Left renal cortex interstitium (tissue), 4 donors: ENCODE measurements around the gene NOXO1. TPM values are rescaled to one million over a fixed set of nuclear protein-coding genes. Genes with fewer than 3 reads are reported as not detected.
A peak's percentile ranks its signal among the peaks of the same experiment; 100 is the strongest.
"Not testable (repeated sequence)": the region's sequence is repeated elsewhere in the genome, so short reads cannot be mapped to it uniquely, and the experiment has no call there.

ENCODE experiments used
- DNase-seq, 4 donors: peaks; one replicate each; pipeline ENCODE4 v3.0.0-alpha.2; 2013; ENCODE audit warnings: low read depth in 4 of 4, low spot score in 2 of 4, missing footprints in 1 of 4
- polyA plus RNA-seq, 4 donors: library from polyadenylated mRNA; unstranded; fragments of 120-200 nt; gene quantifications; one replicate each; pipeline ENCODE4 v1.2.1, GENCODE V29; 2013; ENCODE audit not compliant: insufficient read length in 4 of 4

NOXO1 gene
- polyA plus RNA-seq, 4 donors = 0.40 to 2.0 (median 1.1) TPM

GRCh38 chr16:1942810-1943726, 38.2 kb downstream of the NOXO1 start, which contains the start of gene MSRB1:
Gene MSRB1, minus strand, starts transcription at chr16:1943199. Its CDS starts 43 bp downstream, at chr16:1943156.
- peak; percentile 88 to 99 (median 96) for DNase-seq

DNA sequence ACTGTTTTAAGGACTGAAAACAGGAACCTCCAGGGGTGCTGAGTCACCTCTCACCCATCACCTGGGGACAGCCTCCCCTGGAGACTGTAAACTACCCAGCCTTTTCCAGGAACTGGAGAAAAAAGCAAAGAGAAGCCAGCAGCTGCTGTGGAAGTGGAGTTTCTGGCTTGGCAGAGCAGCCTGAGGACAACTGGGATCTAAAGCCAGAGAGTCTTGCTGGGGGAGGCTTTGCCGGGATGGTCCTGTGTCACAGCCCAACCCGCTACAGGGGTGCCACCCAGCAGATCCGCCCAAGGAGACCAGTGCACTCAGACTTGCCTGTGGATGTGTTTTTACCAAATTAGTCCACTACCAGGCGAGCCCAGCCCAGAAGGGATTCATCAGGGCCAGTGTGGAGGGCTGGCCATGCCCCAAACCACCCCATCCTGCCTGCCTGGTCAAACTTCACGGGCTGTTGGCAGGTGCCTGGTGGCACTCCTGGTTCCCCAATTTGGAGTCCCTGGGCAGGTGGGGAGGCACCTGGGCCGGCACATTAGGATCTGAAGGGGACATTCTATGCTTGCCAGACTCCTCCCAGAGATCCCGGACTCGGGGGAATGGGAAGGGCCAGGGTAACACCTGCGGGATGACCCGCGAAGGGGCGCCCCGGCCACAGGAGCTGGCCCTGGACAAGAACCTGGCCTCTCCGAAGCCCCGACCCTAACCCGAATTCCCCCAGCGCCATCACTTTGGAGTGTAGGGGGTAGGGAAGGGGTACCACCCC, 39.0 kb downstream of the NOXO1 start:
- DNase-seq = no peak

DNA sequence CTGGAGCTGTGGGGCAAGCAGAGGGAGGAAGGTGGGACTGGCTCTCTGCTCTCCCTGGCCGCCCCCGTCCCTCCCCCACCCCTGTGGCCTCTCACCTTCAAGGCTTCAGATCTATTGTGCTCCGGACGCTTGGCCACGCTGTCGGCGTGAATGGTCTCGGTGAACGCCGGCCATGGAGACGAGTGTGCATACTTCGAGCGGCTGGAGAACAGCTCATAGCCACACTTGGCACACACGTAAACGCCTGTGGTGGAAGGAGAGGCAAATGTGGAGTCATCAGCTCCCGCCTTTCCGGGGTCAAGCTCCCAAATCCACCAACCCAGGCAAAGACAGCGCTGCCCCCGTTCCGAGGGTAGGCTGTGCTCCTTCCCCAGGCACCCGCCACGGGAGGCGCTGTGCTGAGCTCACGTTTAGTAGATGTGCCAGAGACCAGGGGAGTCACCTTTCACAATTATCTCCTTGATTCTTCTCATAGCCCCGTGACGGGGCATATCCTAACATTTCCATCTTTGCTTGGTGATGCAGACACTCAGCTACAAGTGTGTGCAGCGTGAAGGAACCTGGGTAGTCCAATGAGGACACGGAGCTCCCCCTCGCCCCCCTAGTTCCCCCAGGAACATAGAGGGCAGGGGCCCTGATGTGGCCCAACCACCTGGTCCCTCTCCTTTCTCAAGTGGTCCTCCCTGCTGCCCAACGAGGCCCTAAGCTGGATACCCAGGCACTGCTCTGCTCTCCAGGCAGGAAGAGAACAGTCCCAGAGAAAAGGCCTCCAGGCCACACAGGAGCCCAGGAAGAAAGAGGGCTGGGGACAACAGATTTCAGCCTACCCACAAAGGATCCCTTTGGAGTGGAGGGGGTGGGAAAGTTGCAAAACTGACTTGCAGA, 39.9 kb downstream of the NOXO1 start:
- no peak for DNase-seq

DNA sequence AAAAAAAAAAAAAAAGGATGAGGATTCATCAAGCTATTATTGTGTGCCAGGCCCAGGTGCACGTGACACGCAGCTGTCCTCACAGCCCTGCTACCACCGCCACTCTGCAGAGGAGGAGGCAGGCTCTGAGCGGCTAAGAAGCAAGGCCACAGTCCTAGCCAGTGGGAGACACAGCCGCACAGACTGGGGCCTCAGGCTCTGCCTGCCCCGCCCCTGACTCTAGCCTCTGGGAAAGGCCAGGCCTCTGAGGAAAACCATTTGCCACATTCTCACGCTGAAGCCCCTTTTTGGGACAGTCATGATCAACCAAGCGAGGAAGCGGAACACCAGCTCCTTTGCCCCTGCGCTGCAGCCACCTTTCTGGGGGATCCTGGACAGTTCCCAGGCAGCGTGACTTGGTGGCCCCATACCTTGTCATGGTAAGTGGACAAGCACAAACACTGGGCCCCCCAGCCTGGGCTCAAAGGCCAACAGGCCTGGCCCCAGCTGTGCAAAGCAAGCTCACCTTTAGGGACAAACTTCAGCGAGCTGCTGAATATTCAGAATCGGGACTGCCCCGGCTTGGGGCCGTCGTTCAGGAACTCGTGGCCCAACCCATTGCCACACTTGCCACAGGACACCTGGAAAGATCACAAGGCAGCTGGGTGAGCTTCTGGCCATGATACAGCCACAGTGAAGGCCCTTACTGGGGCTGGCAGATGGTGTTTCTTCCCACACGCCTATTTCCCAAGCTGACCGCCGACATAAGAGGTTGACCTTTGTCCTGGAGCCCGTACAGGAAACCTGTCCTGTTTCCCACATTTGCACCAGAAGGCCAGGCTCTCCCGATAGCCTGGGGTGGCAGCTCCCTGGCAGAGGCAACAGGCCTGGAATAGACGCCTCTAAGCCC, 40.8 kb downstream of the NOXO1 start:
- DNase-seq = no peak

- DNase-seq = not testable (repeated sequence)
Observed at GRCh38 chr16:1939833-1940232, 41.4 kb downstream of the NOXO1 start.

DNA sequence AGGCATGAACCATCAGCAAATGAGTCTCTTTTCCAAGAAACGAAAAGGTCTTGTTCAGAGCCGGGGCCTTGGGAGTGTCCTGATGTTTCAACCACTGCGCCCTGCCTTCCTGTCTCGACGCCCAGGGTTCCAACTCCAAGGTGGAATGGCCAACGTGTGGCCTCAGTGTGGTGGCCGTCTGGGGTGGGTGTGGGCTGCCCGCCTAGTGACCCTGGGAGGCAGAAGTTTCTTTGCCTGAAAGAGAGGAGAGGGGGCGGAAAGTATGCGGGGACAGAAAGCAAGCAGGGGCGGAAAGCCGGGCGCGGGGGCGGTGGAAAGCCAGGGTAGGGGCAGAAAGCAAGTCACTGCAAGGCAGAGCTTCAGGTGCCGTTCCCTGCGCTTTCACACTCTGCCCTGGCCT, 42.4 kb downstream of the NOXO1 start:
- DNase-seq = no peak

DNA sequence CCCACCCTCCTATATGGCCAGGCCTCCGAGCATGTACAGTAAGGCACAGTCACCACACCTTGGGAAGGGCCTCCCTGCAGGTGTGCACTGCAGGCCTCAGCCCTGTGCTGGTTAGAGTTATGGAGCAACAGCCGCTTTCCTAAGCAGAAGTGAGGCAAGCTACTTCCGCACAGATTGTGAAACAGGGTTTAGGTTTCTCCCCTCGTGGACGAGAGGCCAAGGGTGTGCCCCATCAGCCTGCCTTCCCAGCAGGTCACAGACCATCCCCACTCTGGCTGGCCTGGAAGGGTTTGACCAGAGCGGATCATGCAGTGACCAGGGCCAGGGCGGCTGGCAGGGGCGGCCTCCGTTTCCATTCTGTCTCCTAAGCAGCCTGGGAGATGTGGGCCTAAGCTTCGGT, 43.0 kb downstream of the NOXO1 start:
- no peak for DNase-seq

DNA sequence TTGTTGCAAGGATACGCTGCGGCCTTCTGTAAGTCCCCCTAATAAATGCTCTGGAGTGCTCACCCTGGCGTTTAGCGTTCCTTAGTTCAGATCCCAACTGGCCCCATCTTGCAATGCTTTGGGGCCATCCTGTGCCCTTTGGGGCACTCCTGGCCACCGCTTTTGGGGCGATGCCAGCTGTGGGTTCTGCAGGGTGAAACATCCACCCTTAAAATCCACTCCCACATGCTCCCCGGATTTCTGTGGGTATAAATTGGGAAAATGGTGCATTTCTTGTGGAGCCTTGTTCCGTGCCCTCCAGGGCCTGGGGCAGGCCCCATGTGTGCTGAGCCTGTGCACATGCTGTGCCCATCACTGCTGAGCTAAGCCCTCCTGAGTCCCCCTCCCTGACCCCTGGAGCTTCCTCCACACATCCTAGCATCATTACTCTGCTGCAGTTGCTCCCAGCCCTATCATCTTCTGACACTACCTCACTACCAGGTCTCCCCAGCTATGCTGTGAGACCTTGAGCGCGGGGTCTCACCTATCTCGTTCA, 44.3 kb downstream of the NOXO1 start:
- DNase-seq = no peak

- DNase-seq = no peak
Observed at GRCh38 chr16:1933097-1933661, 48.1 kb downstream of the NOXO1 start.

GRCh38 chr16:1932050-1933028, 48.9 kb downstream of the NOXO1 start:
- DNase-seq = no peak

- DNase-seq = no peak
Observed at GRCh38 chr16:1930338-1930720, 50.9 kb downstream of the NOXO1 start.

DNA sequence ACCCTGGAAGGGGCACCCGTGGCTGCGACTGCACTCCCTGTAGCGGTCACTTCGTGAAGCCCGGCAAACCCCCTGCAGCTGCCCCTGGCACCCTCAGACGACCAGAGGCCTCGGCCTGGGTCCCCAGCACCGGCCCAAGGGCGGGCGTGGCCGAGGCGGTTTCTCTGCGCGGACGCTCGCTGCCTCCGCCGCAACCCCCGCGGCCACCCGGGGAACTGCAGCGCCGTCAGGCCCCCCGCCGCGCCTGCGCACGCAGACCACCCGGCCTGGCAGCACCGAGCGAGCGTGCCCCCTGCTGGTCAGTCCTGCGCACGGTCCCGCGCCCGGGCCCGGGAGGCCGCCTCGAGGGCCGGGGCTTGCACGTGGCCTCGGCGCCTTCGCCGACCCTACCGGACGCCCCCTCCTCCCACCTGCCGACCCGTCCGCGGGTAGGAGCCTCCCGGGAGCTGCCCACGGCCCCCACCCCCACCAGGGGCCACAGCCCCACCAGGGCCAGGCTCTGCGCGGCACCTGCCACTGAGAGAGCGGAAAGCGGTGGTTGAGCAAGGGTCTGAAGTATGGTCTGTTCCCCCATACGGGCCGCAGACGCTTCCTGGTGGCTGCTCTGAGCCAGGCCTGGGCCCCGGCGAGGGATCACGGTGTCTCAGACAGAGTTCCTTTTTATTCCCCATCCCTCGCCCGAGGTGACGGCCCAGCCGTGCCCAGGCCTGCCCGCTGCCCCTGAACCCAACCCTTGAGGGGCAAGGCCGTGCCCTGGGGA, 51.5 kb downstream of the NOXO1 start:
- peak in 3 of 4 donors; percentile 64 to 76 (median 71) for DNase-seq

GRCh38 chr16:1929105-1929504, 52.2 kb downstream of the NOXO1 start:
- DNase-seq = no peak
